Osteoblast (primary cell): ENCODE measurements around the gene ESD. TPM values are rescaled to one million over a fixed set of nuclear protein-coding genes. Genes with fewer than 3 reads are reported as not detected.
A peak's percentile ranks its signal among the peaks of the same experiment; 100 is the strongest.
"Not testable (repeated sequence)": the region's sequence is repeated elsewhere in the genome, so short reads cannot be mapped to it uniquely, and the experiment has no call there.

ENCODE experiments used
- DNase-seq: peaks from one replicate; pipeline ENCODE4 v3.0.0; 2011; ENCODE audit warnings: low spot score, mixed read lengths; ENCODE audit not compliant: insufficient read length; ENCODE audit errors: missing footprints
- H2AFZ ChIP-seq: 2 replicates; pipeline ENCODE4 v1.6.0; 2011; ENCODE audit warnings: mild to moderate bottlenecking, low read length
- H3K27ac ChIP-seq: 2 replicates; pipeline ENCODE4 v1.5.1; 2011; ENCODE audit warnings: mild to moderate bottlenecking, low read depth, low read length, moderate library complexity
- H3K27me3 ChIP-seq: 2 replicates; pipeline ENCODE4 v1.6.0; 2012; ENCODE audit warnings: mild to moderate bottlenecking, control low read depth, inconsistent platforms, low read length, moderate library complexity; ENCODE audit not compliant: insufficient read depth
- H3K36me3 ChIP-seq: 2 replicates; pipeline ENCODE4 v1.5.1; 2011; ENCODE audit warnings: mild to moderate bottlenecking, low read length, control low read depth, moderate library complexity; ENCODE audit not compliant: insufficient read depth
- H3K4me1 ChIP-seq: 2 replicates; pipeline ENCODE4 v1.5.1; 2011; ENCODE audit warnings: mild to moderate bottlenecking, low read length, control low read depth, moderate library complexity; ENCODE audit not compliant: insufficient read depth
- H3K4me2 ChIP-seq: 2 replicates; pipeline ENCODE4 v1.6.0; 2011; ENCODE audit warnings: mild to moderate bottlenecking, low read length; ENCODE audit not compliant: insufficient read depth
- H3K4me3 ChIP-seq: fragments of 200-600 bp; sonication (generic); 3 replicates; pipeline ENCODE4 v1.5.1; 2012; ENCODE audit warnings: mild to moderate bottlenecking, low read length, inconsistent platforms; ENCODE audit not compliant: insufficient read depth
- H3K79me2 ChIP-seq: 2 replicates; pipeline ENCODE4 v1.6.0; 2012; ENCODE audit warnings: mild to moderate bottlenecking, low read length, control low read depth, inconsistent platforms; ENCODE audit not compliant: insufficient read depth
- H3K9me3 ChIP-seq: 2 replicates; pipeline ENCODE4 v1.5.1; 2011; ENCODE audit warnings: low read depth, low read length, control low read depth
- H4K20me1 ChIP-seq: 2 replicates; pipeline ENCODE4 v1.6.0; 2012; ENCODE audit warnings: mild to moderate bottlenecking, low read length, control low read depth; ENCODE audit not compliant: insufficient read depth
- CTCF ChIP-seq: IDR thresholded peaks from 2 replicates; pipeline ENCODE4 v1.5.1; 2011; ENCODE audit warnings: mild to moderate bottlenecking, low read depth, low read length, moderate library complexity; ENCODE audit errors: extremely low read depth
- total RNA-seq: library from RNA; depleted of rRNA; stranded (reverse); fragments of >200 nt; gene quantifications from 2 replicates; pipeline ENCODE4 v1.2.3, GENCODE V29; 2012

ESD gene
- total RNA-seq, 1 donor: 130 TPM

DNA sequence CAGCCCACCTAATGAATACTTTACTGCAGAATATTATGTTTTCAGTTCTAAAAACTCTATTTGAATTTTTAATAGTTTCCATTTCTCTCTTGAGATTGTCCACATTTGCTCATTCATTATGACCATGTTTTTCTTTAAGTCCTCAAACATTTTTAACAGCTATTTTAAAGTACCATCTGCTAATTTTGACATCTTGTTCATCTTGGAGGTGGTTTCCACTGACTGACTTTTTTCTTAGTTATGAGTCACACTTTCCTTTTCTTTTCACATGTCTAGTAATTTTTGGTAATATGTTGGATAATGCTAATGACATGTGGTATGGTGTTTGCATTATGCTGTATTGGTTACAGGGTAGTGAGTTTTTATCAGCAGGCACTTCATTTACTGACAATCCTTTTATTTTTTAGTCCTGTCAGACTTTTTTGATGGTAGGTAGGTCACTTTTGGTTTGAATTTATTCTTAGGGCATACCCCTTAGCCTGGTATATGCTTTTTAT, 15.4 kb upstream of the ESD start:
- H4K20me1 ChIP-seq: no peaks in the 10 kb centered on the region
- H3K4me2 ChIP-seq: no peak overlapping the region
- H2AFZ ChIP-seq: no peak overlapping the region
- no peaks in the 10 kb centered on the region for H3K27me3 ChIP-seq
- H3K36me3 ChIP-seq: no peaks in the 10 kb centered on the region
- DNase-seq: peak; percentile 52
- H3K4me1 ChIP-seq: peaks cover 5% of the 10 kb centered on the region
- TF ChIP-seq CTCF: no peak
- no peaks in the 10 kb centered on the region for H3K79me2 ChIP-seq
- H3K9me3 ChIP-seq: no peaks in the 10 kb centered on the region
- H3K4me3 ChIP-seq: no peak overlapping the region
- no peak overlapping the region for H3K27ac ChIP-seq

GRCh38 chr13:46810440-46810839, 13.5 kb upstream of the ESD start:
- Histone ChIP-seq H3K4me3 (no peak overlapping the region), H4K20me1 (no peaks in the 10 kb centered on the region), H2AFZ (no peak overlapping the region), H3K4me2 (peak overlapping the region; percentile 3), H3K9me3 (no peaks in the 10 kb centered on the region), H3K4me1 (peaks cover 5% of the 10 kb centered on the region), H3K27ac (no peak overlapping the region), H3K79me2 (no peaks in the 10 kb centered on the region), H3K36me3 (no peaks in the 10 kb centered on the region), H3K27me3 (no peaks in the 10 kb centered on the region)
- peak; percentile 55 for DNase-seq
- no peak for TF ChIP-seq CTCF

- peaks cover 32% of the 10 kb centered on the region for H3K4me1 ChIP-seq
- peak overlapping the region; percentile 44 for H2AFZ ChIP-seq
- not testable (repeated sequence) for H3K27me3 ChIP-seq, H3K4me3 ChIP-seq, DNase-seq, H3K79me2 ChIP-seq, H3K4me2 ChIP-seq, H4K20me1 ChIP-seq, H3K9me3 ChIP-seq, H3K36me3 ChIP-seq
- peak overlapping the region; percentile 89 for H3K27ac ChIP-seq
These were observed 8.0 kb upstream of the ESD start for GRCh38 chr13:46804921-46805320.

GRCh38 chr13:46804391-46804815, 7.4 kb upstream of the ESD start:
- no peaks in the 10 kb centered on the region for H3K36me3 ChIP-seq
- no peak overlapping the region for H3K4me2 ChIP-seq
- peak; percentile 6 for TF ChIP-seq CTCF
- peaks cover 32% of the 10 kb centered on the region for H3K4me1 ChIP-seq
- H3K27ac ChIP-seq: peak overlapping the region; percentile 89
- H3K79me2 ChIP-seq: no peaks in the 10 kb centered on the region
- peak; percentile 87 for DNase-seq
- no peaks in the 10 kb centered on the region for H3K9me3 ChIP-seq
- H3K4me3 ChIP-seq: peak overlapping the region; percentile 7
- H3K27me3 ChIP-seq: no peaks in the 10 kb centered on the region
- H2AFZ ChIP-seq: peak overlapping the region; percentile 44
- H4K20me1 ChIP-seq: no peaks in the 10 kb centered on the region
